BJ (cell line): Measurements from ENCODE around the gene CHST9. TPM values are rescaled to one million over a fixed set of nuclear protein-coding genes. Genes with fewer than 3 reads are reported as not detected.

ENCODE experiments used
- CTCF ChIA-PET: fragments of 350-600 bp; formaldehyde crosslinking; extraction: SDS; loops from one replicate; lab custom pipeline; 2021; ENCODE audit warnings: antibody characterized with exemption, inconsistent platforms; lab: Yijun Ruan, JAX
- POLR2A ChIA-PET: fragments of 300-600 bp; sonication (Branson Sonifier 250); formaldehyde crosslinking; extraction: SDS; loops from one replicate; lab custom pipeline; 2021; ENCODE audit warnings: antibody characterized with exemption; lab: Charles Lee
- DNase-seq: peaks from one replicate; pipeline ENCODE4 v3.0.0-alpha.2; 2011; ENCODE audit warnings: low read depth
- H3K27me3 ChIP-seq: 2 replicates; pipeline ENCODE4 v1.6.0; 2011; ENCODE audit warnings: low read length; ENCODE audit not compliant: control insufficient read depth, insufficient read depth
- H3K36me3 ChIP-seq: 2 replicates; pipeline ENCODE4 v1.5.1; 2011; ENCODE audit warnings: low read length; ENCODE audit not compliant: control insufficient read depth, insufficient read depth
- H3K4me3 ChIP-seq: 2 replicates; pipeline ENCODE4 v1.5.1; 2011; ENCODE audit warnings: low read depth, mild to moderate bottlenecking, control low read depth, low read length
- CTCF ChIP-seq: IDR thresholded peaks from 2 replicates; pipeline ENCODE4 v1.5.1; 2011; ENCODE audit warnings: low read depth, mild to moderate bottlenecking, control low read depth, inconsistent platforms, low read length, moderate library complexity; ENCODE audit not compliant: insufficient read depth
- polyA plus RNA-seq: library from polyadenylated mRNA; depleted of rRNA; stranded (reverse); fragments of >200 nt; gene quantifications from 2 replicates; pipeline ENCODE4 v1.2.3, GENCODE V29; 2011

Gene CHST9
- polyA plus RNA-seq, 1 experiment, result not detected

- H3K27me3 ChIP-seq, result no peaks in the 10 kb centered on the region
- ChIA-PET CTCF (no interaction called here), POLR2A (no interaction called here)
- no peak for TF ChIP-seq CTCF
- H3K36me3 ChIP-seq, result no peaks in the 10 kb centered on the region
- DNase-seq, result no peak
- H3K4me3 ChIP-seq, result no peak overlapping the region
Observed at GRCh38 chr18:26901020-26901419, 284.1 kb downstream of the CHST9 start.

GRCh38 chr18:26894426-26894825 is 290.7 kb downstream of the CHST9 start:
- H3K27me3 ChIP-seq, result no peaks in the 10 kb centered on the region
- CTCF ChIA-PET, result no interaction called here
- H3K36me3 ChIP-seq, result no peaks in the 10 kb centered on the region
- POLR2A ChIA-PET, result no interaction called here
- no peak for TF ChIP-seq CTCF
- no peak for DNase-seq
- H3K4me3 ChIP-seq, result no peak overlapping the region

- no peak for DNase-seq
- no peaks in the 10 kb centered on the region for H3K27me3 ChIP-seq
- ChIA-PET POLR2A (no interaction called here), CTCF (no interaction called here)
- H3K4me3 ChIP-seq, result no peak overlapping the region
- H3K36me3 ChIP-seq, result no peaks in the 10 kb centered on the region
- no peak for TF ChIP-seq CTCF
Observed at GRCh38 chr18:26893996-26894395, 291.1 kb downstream of the CHST9 start.

- H3K36me3 ChIP-seq, result no peaks in the 10 kb centered on the region
- no peak for DNase-seq
- CTCF ChIA-PET, result no interaction called here
- no peak overlapping the region for H3K4me3 ChIP-seq
- POLR2A ChIA-PET, result no interaction called here
- H3K27me3 ChIP-seq, result no peaks in the 10 kb centered on the region
- TF ChIP-seq CTCF, result no peak
Observed at GRCh38 chr18:26888259-26888658, 296.8 kb downstream of the CHST9 start.

- Histone ChIP-seq H3K36me3 (no peaks in the 10 kb centered on the region), H3K4me3 (no peak overlapping the region), H3K27me3 (no peaks in the 10 kb centered on the region)
- CTCF ChIA-PET, result no interaction called here
- no peak for DNase-seq
- TF ChIP-seq CTCF, result no peak
- POLR2A ChIA-PET, result no interaction called here
Observed at GRCh38 chr18:26875040-26875654, 310.0 kb downstream of the CHST9 start.
